Astrocyte of the hippocampus (primary cell): ENCODE measurements around the gene FAM204A.

Experiments
- DNase-seq: peaks from one replicate; pipeline ENCODE4 v3.0.0; 2011; ENCODE audit warnings: low read depth, low spot score

Gene FAM204A

DNA sequence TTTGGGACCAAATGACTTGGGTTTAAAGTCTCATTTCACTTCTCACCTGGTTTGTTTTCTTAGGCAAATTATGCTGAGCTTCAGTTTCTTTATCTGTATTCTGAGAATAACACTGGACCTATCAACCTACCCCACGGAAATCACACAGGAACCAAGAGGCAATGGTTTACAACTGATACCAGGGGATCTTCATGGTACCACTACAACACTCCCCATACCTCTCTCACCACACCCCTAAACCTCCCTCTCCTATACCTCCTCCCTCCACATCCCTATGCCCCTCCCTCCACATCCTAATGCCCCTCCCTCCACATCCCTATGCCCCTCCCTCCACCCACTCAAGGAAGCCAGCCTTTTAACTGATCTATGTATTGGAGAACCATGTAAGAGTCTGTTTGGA, 9.9 kb downstream of the FAM204A start:
- no peak for DNase-seq

DNA sequence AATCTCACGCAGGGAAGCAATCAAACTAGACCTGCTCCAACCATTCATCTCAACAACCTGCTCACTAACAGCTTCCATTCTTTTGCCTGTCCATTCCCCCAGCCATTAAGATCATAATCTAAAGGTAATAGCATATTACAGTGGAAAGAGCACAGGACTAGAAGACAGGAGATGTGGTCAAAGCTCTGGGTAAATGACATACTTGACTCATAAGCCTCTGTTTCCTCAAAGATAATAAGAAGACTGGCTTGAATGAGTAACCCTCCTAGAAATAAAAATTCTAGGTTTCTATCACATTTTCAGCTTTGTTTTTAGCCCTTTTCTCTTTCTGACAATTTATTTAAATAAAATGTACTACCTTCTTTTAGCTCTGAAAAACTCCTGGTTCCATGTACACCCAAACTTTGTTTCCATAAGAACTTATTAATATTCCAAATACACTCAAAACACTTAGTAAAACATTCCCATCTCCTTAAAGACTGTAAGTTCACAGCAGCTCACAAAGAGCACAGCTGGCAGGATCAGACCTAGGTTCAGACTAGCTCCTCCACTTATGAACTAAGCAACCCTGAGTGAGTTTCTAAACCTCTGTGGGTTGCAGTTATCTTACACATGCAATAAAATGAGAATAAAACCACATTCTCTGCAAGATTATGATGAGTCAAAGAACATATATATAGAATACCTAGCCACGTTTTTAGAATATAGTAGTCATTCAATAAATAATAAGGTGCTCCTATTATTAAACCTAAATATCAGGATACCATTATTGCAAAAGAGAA, 11.6 kb downstream of the FAM204A start:
- DNase-seq, result no peak

DNA sequence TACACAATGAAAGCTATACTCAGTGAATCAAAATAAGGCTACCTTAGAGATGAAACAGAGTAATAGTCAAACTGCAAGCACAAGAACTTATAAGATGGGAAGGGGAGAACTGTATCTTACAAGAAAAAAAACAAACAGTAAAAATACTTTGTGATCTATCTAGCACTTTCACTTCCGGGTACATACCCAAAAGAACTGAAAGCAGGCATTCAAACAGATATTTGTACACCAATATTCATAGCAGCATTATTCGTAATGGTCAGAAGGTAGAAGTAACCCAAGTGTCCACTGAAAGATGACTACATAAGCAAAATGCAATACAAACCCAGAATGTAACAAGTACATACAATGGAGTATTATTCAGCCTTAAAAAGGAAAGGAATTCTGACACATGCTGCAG, 18.0 kb downstream of the FAM204A start:
- no peak for DNase-seq

DNA sequence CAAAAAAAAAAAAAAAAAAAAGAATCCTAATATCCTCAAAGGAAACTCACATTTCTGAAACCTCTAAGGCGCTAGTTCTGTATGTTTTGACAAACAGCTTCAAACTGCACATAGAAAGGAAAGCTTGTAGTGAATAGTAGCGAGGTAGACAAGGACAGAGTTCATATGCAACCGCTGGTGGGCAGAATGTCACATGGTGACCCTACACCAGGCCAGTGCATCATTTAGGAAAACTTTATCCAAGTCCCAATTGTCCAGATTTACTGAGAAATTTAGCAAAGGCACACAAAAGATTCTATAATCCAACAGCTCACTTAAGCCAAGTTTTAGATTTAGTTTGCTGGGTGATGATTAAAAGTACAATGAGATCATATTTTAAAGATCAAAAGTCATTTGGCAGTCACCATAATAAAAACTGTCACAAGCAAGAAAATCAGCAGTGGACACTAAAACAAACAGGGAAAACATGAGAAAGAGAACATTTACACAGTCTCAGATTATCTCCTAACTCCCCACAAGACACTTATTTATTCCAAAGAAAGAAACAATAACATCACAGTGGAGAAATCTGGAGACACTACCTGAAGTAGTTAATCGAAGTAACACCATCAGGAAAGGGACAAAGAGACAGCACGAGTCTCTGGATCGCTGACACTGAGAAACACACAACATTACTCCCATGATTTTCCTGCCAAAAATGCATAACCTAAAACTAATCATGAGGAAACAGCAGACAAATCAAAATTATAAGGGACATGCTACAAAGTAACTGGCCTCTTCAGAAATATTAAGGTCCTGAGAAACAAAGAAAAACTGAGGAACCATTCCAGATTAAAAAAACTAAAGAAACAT, 20.2 kb downstream of the FAM204A start:
- no peak for DNase-seq

DNA sequence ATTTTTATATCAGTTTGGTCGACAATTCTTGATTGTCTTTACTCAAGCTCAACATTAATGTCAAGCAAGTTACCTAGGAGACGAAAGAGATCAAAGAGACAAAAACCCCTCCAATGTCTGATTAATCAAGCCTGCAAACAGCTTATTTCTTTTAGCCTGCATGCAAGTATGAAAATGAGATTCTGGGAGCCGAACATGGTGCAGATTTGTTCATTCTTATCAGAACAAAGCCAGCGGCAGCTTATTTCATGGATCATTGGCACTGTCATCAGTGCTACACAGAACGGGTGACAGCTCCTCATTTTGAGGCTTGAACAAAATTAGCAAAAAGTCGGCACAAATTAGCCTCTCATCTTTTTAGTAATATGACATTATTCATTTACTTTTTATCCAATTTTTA, 26.5 kb downstream of the FAM204A start:
- no peak for DNase-seq

DNA sequence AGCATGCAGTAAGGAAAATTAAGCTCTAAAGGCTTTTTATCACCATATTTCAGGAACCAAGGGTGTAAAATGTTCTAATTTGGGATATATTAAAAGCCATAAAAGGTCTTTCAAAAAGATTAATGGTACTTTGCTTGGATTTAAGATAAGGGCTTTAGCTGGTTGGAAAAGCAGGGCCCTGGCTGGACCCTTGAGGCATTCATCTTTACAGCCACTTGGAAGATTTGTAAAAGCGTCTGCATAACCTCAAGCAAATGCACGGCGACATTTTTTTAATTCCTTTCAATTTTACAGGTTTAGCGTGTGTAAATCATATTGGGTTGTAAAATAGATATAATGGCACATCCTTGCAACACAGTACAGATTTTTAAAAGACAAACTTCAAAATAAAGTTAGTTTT, 27.2 kb downstream of the FAM204A start:
- no peak for DNase-seq

DNA sequence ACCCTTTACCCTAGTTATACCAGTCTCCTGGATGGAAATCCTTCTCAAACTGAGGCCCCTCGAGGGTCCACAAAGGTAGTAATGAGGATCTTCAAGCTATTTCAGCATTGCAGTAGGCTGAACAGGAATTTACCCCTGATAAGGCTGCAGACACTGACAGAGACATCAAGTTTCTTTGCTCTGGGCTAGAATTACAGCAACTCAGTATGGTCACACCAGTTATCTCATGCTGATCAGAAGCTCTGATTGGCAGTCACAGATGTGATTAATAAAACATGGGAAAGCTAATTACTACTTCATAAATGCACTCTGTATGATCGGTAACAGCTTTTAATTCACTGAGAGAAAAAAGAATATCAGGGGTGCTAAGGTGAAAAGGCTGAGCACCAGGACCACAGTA, 30.6 kb downstream of the FAM204A start:
- no peak for DNase-seq

DNA sequence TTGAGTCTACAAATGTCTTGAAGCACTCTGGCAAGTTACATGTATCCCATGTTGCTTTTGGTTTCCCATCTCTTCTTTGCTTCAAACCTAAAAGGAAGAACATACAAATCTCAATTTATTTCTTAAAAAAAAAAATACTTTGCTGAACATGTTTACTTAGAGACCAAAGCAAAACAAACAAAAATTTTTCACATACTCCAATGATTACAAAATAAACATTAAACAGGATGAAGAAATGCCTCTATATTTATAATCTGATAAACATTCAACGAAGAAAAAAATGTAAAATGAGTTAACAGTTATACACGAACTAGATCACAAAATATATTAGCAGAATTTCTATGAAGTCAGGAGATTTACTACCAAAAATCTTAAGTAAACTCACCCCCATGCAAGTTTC, 31.3 kb downstream of the FAM204A start:
- DNase-seq, result no peak

DNA sequence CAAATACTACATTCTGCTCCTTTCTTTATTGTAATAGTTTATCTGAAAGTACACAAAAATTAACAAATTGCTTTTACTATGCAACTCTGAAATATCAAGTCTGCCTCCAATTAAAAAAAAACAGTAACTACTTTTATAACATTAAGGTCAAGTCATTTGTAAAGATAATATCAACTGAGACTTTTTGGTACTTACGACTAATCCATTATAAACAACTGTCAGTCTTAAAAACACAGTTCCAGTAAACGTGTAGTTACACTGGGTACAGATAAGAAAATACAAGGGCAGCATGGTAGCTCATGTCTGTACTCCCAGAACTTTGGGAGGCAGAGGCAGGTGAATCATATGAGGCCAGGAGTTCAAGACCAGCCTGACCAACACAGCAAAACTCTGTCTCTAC, 32.2 kb downstream of the FAM204A start:
- DNase-seq, result no peak

DNA sequence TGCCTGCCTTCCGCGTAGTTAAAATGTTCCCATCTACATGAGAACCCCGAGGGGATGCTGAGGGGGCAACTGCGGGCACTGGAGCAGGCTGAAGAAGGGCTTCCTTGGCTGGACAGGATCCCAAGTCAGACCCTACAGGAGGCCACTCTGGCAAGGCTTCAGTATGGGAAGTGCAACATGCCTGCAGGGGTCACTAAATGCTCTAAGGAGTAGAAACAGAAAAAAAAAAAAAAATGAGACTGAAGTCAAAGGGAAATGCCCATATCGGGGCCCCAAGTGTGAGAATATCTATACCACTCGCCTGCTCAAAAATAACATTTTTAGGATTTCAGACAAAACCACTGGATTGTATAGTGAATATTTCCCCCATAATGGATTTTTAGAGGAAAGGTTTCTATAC, 33.5 kb downstream of the FAM204A start:
- no peak for DNase-seq

DNA sequence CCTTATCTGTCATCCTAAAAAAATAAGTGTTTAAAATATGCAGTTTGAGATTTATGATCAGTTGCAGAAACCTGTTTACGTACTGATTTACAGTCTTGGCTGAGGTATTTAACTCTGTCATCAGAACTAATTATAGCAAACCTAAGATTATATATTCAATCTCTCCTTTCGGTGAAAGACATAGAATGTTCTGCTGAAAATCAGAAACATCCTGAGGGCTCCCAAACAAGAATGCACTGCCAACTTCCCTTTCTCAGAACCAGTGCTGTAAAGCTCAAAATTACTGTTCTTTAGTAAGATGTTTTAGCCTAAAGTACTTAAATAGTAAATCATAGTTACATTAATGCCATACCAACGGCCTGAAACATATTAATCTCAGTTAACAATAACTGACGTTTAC, 34.3 kb downstream of the FAM204A start:
- DNase-seq, result no peak

DNA sequence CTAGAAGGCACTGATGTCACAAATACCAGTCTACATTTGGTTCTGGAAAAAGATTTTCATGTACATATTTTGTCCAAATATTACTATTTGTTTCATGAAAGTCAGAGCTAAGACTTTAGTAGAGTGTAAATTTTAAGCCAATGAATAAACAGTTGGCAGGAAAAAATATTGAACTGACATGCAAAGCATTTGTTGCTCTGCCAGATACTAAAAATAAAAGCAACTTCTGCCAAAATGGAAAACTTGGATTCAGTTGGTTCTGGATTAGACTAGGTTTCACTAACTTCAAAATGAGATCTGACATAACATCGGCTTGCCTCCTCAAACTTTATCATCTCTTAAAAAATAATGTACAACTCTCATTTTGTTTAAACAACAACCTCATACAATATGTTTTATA, 34.9 kb downstream of the FAM204A start:
- DNase-seq, result no peak

DNA sequence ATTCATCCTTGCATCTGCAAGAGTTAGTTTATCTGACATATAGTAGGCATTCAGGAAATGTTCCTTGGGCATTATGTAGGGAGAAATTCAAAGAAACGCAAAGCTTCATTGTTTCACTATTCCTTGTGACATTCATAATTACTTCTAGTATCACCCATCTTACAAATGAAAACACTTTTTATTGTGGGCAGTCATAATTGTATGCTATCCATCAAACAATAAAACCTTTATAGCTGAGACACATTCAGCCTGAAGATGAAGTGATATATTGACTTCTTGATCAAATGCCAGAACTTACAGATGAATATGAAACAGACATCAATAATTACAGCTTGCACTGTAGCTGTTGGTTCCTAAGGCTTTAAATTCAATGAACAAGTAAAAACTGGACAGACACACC, 36.4 kb downstream of the FAM204A start:
- no peak for DNase-seq

DNA sequence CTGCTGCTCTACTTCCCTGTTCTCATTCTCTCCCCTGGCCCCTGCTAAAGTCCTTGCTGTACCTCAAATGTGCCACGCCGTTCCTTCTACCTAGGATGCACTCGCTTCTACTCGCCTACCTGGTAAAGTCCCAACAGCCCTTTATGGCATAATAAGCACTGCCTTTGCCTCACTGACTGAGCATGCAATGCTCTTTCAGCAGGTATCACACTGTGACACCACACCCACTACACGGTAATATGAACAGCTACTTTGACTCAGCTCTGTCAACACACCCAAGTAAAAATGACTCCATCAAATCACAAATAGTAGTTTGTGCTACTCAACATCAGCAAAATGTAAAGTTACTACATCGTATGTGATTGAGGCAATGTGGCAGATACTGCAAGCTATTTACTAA, 37.6 kb downstream of the FAM204A start:
- DNase-seq, result no peak

DNA sequence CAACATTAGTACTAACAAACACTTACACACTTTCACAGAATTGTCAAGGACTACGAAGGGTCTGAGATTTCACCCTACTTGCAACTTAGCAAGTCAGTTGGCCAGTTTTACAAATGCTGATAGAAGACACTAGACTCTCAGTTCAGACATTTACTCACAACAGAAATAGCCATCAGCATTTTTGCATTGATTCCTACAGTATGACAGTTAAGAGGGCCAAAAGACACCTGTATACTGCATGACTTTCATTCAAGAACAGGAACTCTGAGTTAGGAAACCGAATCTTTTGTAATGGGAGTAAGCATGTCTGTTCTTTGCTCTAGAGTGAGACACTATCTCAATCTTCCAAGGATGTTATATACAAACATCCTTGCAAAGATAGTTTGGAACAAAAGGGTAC, 40.9 kb downstream of the FAM204A start:
- no peak for DNase-seq

DNA sequence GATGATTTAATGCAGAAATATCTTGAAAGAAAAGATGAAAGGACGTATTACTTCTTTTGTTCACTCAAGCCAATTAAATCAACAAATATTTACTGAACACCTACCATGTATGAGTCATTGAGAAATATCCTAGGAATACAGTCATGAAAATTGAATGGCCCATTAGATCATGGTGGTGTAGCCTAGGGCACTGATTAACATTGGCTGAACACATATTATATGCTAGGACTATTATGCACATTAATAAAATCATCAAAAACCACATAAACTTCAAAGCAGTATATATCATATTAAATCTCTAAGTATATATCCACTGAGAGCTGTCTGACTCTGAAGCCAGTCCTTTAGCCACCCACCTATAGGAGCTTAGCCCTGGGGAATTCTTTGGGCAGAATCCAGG, 41.8 kb downstream of the FAM204A start:
- no peak for DNase-seq

DNA sequence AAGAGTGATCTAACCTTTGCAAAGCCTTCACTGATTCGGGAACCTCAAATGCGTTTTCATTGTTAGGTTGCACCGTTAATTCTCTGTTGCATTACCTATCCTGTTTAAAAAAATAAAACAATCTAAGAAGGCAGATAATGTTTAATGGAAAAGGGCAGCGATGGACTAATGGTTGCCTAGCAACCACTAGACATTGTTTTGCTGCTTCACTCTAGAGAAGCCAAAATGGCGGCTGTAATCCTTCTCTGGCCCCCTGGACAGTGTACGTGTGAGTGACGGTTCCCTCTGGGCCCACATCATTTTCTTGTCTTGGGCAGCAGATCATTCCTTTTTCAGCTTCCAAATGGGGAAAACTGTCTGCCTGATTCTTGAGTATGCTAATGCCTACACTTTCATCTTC, 43.3 kb downstream of the FAM204A start:
- no peak for DNase-seq

DNA sequence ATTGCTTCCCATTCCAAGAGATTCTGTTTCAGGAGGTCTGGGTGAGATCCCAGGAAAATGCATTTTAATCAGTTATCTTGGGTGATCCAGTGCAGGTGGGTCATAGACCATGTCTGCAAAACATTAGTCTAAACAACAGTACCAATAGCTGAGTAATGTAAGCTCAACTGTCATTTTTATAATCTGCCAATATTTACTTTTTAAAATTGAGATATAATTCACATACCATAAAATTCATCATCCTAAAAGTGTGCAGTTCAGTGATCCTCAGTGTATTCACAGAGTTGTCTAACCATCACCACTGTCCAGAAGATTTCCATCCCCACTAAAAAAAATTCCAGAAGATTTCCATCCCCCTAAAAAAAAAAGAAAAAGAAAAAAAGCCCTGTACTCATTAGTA, 51.0 kb downstream of the FAM204A start:
- no peak for DNase-seq

DNA sequence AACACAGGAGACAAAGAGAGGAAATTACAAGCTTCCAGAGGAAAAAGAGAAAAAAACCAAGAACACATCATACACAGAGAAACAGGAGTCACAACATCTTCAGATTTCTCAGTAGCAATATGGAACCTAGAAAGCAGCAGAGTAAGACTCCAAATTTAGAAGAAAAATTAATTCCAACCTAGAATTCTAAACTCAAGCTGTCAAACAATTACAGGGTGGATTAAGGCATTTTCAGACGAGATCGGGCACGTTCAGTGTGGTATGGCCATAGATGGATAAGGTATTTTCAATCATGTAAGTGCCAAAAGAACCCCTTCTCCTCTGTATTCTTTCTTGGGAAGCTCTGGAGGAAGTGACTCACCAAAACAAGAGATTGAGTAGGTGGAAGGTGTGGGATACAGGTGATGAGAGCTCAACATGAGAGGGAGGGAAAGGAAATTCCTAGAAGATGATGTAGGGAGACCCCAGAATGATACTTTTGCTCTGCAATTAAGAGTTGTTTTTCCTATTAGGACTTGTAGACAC, 51.6 kb downstream of the FAM204A start:
- DNase-seq, result no peak

DNA sequence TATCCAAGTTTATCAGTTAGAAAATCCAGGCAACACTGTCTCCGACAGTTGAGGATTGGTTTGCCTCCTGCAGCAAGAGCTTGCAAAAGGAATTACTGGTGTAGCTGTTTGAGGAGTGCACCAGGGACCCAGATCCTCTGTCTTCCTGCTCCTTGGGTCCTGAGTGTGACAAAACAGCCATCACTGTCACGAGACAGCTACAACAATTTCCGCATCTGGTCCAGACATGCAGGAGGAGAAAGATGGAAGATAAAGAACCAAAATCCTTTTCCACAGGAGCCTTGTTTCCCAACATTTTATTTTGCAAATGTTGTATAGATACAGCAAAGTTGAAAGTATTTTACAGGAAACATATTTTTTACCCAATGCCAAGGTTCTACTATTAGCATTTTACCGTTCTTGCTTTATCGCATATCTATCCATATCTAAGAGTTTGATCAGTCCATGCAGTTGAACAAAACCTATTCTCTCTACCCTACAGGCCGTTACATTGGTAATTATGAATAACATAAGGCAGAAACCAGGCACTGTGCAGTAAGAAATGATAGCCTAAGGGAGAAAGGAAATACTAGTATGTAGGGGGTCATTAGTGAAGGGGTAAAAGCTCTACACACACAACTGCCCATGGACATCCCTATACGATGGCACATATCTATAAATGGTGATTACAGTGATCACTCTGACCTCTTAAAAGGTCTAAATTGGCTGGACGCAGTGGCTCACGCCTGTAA, 54.9 kb downstream of the FAM204A start:
- DNase-seq, result no peak

DNA sequence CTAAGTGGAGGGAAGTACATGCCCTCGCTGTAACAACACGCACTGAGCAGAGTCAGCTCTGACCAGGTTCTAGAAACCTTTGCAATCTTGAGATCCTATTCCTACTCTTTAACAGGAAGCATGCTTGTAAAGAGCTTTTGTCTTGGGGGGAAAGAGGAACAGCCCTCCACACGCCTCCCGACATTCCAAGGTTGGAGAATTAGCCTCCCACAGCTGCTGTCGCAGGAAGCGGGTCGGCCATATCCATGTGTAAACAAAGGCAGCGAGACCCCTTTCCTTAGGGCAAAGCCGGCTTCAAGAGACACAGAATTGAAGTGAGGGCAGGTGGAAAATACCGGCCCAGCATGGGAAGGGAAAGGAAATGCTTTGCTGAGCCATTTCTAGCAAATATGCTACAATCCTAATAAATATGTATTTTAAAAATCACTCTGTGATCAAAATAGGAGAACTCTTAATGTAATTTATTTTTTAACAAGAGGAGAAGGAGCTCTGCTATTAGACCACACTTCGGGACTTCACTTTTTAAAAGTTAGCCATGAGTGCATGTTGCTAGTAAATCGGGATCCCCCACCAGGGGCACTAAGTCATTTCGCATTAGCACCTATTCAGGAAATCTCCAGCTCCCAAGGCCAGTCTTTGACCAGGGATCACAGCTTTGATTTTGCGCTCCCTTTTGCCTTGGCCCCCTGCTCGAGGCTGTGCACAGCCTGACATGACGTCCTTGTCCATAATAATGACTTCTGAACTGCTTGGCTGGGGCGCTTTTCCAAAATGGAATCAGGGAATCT, 55.9 kb downstream of the FAM204A start:
- DNase-seq, result no peak
